Breast epithelium (tissue), 3 donors: Measurements from ENCODE around the gene AAMDC.

Source experiments
- CTCF ChIP-seq, 3 donors: fragments of 450-650 bp; IDR thresholded peaks; one replicate each; pipeline ENCODE4 v1.5.1; 2016 to 2017; ENCODE audit warnings: antibody characterized with exemption in 3 of 3, mild to moderate bottlenecking in 3 of 3, moderate library complexity in 3 of 3
- POLR2A ChIP-seq: fragments of 450-650 bp; IDR thresholded peaks from one replicate; pipeline ENCODE4 v1.6.1; 2016; ENCODE audit warnings: antibody characterized with exemption, mild to moderate bottlenecking, moderate library complexity
- POLR2AphosphoS5 ChIP-seq, 3 donors: sonication (generic); formaldehyde crosslinking; IDR thresholded peaks; one replicate each; pipeline ENCODE4 v1.6.1; 2017; ENCODE audit warnings: antibody characterized with exemption in 3 of 3

- TF ChIP-seq CTCF (IDR thresholded peaks at IDR 0.05): no peak
- no peak for TF ChIP-seq POLR2A
- TF ChIP-seq POLR2AphosphoS5 (IDR thresholded peaks at IDR 0.05): no peak
Measured at GRCh38 chr11:77776455-77776854, 44.5 kb upstream of the AAMDC start.
